22Rv1 (cell line): Measurements from ENCODE around the gene NUCKS1.
"Not testable (repeated sequence)": the region's sequence is repeated elsewhere in the genome, so short reads cannot be mapped to it uniquely, and the experiment has no call there.

ENCODE experiments used
- ZFX ChIP-seq: fragments of 450-650 bp; IDR thresholded peaks from 2 replicates; pipeline ENCODE4 v1.6.1; 2017; ENCODE audit warnings: antibody characterized with exemption, borderline replicate concordance
- TF ChIP-seq, protein P1 (sequence below): fragments of 450-650 bp; IDR thresholded peaks from 2 replicates; pipeline ENCODE4 v1.5.1; 2017; ENCODE audit warnings: mild to moderate bottlenecking

DNA sequence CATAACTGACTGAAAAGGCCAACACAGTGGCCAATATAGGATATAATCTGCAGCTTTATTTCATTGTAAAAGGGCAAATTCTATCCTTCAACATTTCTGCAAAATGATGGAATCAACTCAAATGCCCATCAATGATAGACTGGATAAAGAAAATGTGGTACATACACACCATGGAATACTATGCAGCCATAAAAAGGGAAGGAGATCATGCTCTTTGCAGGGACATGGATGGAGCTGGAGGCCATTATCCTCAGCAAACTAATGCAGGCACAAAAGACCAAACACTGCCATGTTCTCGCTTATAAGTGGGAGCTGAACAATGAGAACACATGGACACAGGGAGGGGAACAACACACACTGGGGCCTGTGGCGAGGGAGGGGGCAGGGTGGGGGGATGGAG lies 29.2 kb downstream of the NUCKS1 start:
- TF ChIP-seq, protein P1, sequence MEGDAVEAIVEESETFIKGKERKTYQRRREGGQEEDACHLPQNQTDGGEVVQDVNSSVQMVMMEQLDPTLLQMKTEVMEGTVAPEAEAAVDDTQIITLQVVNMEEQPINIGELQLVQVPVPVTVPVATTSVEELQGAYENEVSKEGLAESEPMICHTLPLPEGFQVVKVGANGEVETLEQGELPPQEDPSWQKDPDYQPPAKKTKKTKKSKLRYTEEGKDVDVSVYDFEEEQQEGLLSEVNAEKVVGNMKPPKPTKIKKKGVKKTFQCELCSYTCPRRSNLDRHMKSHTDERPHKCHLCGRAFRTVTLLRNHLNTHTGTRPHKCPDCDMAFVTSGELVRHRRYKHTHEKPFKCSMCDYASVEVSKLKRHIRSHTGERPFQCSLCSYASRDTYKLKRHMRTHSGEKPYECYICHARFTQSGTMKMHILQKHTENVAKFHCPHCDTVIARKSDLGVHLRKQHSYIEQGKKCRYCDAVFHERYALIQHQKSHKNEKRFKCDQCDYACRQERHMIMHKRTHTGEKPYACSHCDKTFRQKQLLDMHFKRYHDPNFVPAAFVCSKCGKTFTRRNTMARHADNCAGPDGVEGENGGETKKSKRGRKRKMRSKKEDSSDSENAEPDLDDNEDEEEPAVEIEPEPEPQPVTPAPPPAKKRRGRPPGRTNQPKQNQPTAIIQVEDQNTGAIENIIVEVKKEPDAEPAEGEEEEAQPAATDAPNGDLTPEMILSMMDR = not testable (repeated sequence)
- TF ChIP-seq ZFX = not testable (repeated sequence)
